ENCODE data around the gene PHF2.

DNA sequence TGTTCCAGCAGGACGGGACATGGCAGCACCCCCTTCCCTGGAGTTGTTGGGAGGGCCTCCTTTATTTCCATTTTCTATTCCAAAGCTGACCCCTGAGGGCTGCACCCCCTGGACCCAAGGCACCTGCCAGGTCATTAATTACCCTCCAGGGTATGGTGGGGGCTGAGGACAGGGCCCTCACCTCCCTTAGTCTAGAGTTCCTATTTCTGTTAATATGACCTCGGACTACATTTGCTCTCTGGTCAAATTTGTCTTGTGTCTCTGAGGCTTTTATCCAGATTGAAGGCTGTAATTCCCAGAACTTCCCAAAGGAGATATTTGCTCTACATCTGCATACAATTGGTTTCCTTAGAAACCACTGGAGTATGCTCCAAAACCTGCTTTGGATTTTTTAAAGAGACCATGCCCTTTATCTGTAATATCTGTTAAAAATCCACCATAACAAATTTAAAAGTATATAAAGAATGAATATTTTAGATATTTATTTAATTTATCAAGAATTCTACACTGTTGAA, 16.8 kb downstream of the PHF2 start:
- TF ChIP-seq POLR2AphosphoS5 (IDR thresholded peaks at IDR 0.05) (no peak), POLR2A (IDR thresholded peaks at IDR 0.05) (no peak)

Data from spleen (tissue), 3 donors.